Measurements from ENCODE around the gene AIMP1.
"Not testable (repeated sequence)": the region's sequence is repeated elsewhere in the genome, so short reads cannot be mapped to it uniquely, and the experiment has no call there.

The AIMP1 gene

GRCh38 chr4:106318511-106318910 lies 2.2 kb downstream of the AIMP1 start:
- H4K20me1 ChIP-seq (ENCODE audit: insufficient read depth, low read length), result no peaks in the 10 kb centered on the region
- TF ChIP-seq, protein P1, sequence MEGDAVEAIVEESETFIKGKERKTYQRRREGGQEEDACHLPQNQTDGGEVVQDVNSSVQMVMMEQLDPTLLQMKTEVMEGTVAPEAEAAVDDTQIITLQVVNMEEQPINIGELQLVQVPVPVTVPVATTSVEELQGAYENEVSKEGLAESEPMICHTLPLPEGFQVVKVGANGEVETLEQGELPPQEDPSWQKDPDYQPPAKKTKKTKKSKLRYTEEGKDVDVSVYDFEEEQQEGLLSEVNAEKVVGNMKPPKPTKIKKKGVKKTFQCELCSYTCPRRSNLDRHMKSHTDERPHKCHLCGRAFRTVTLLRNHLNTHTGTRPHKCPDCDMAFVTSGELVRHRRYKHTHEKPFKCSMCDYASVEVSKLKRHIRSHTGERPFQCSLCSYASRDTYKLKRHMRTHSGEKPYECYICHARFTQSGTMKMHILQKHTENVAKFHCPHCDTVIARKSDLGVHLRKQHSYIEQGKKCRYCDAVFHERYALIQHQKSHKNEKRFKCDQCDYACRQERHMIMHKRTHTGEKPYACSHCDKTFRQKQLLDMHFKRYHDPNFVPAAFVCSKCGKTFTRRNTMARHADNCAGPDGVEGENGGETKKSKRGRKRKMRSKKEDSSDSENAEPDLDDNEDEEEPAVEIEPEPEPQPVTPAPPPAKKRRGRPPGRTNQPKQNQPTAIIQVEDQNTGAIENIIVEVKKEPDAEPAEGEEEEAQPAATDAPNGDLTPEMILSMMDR (IDR thresholded peaks at IDR 0.05; ENCODE audit: borderline replicate concordance, extremely low read depth, low read length, poor library complexity, severe bottlenecking), result no peak
- TF ChIP-seq EZH2 (IDR thresholded peaks at IDR 0.05; ENCODE audit: borderline replicate concordance, low read depth, low read length, severe bottlenecking), result no peak
- H3K27ac ChIP-seq (ENCODE audit: low read length), result no peak overlapping the region
- H3K9ac ChIP-seq (ENCODE audit: low read depth, low read length), result 0 out of 2 replicates have a peak overlapping the region, but pooled peaks have one; percentile 1
- no peak for DNase-seq
- H2AFZ ChIP-seq (ENCODE audit: low read depth, low read length), result no peak overlapping the region
- H3K9me3 ChIP-seq (ENCODE audit: insufficient read depth, low read length, severe bottlenecking), result no peaks in the 10 kb centered on the region
- H3K79me2 ChIP-seq (ENCODE audit: insufficient read depth, low read length), result peaks cover 87% of the 10 kb centered on the region
- no peaks in the 10 kb centered on the region for H3K27me3 ChIP-seq (ENCODE audit: insufficient read depth, low read length, poor library complexity)
- H3K4me1 ChIP-seq (ENCODE audit: insufficient read depth, low read length), result peaks cover 38% of the 10 kb centered on the region
- peak overlapping the region; percentile 91; the same call in 1 of the 2 replicates for H3K4me2 ChIP-seq (ENCODE audit: insufficient read depth, low read length)
- ATAC-seq (ENCODE audit: insufficient read depth, low read depth), result no peak
- H3K36me3 ChIP-seq (ENCODE audit: insufficient read depth, low read length), result peaks cover 7% of the 10 kb centered on the region
- peak overlapping the region in 1 of 2 experiments; percentile 97; a peak in 1 of 4 replicates for H3K4me3 ChIP-seq (ENCODE audit: low read depth in 1 of 2, low read length in 2 of 2)

GRCh38 chr4:106320235-106320634 lies 3.9 kb downstream of the AIMP1 start:
- peaks cover 23% of the 10 kb centered on the region for H3K4me1 ChIP-seq (ENCODE audit: insufficient read depth, low read length)
- no peak overlapping the region for H2AFZ ChIP-seq (ENCODE audit: low read depth, low read length)
- H3K9me3 ChIP-seq (ENCODE audit: insufficient read depth, low read length, severe bottlenecking), result no peaks in the 10 kb centered on the region
- no peaks in the 10 kb centered on the region for H3K27me3 ChIP-seq (ENCODE audit: insufficient read depth, low read length, poor library complexity)
- H3K36me3 ChIP-seq (ENCODE audit: insufficient read depth, low read length), result peaks cover 12% of the 10 kb centered on the region
- no peak for ATAC-seq (ENCODE audit: insufficient read depth, low read depth)
- TF ChIP-seq EZH2 (IDR thresholded peaks at IDR 0.05; ENCODE audit: borderline replicate concordance, low read depth, low read length, severe bottlenecking), result no peak
- TF ChIP-seq, protein P1 (IDR thresholded peaks at IDR 0.05; ENCODE audit: borderline replicate concordance, extremely low read depth, low read length, poor library complexity, severe bottlenecking), result no peak
- H3K79me2 ChIP-seq (ENCODE audit: insufficient read depth, low read length), result peaks cover 83% of the 10 kb centered on the region
- no peak overlapping the region for H3K27ac ChIP-seq (ENCODE audit: low read length)
- H3K4me3 ChIP-seq (ENCODE audit: low read depth in 1 of 2, low read length in 2 of 2), result no peak overlapping the region
- no peak overlapping the region for H3K9ac ChIP-seq (ENCODE audit: low read depth, low read length)
- no peak overlapping the region for H3K4me2 ChIP-seq (ENCODE audit: insufficient read depth, low read length)
- DNase-seq, result no peak
- no peaks in the 10 kb centered on the region for H4K20me1 ChIP-seq (ENCODE audit: insufficient read depth, low read length)

- H3K36me3 ChIP-seq (ENCODE audit: insufficient read depth, low read length), result peaks cover 21% of the 10 kb centered on the region
- peaks cover 23% of the 10 kb centered on the region for H3K4me1 ChIP-seq (ENCODE audit: insufficient read depth, low read length)
- H3K9me3 ChIP-seq (ENCODE audit: insufficient read depth, low read length, severe bottlenecking); H3K4me2 ChIP-seq (ENCODE audit: insufficient read depth, low read length); H3K9ac ChIP-seq (ENCODE audit: low read depth, low read length); DNase-seq; ATAC-seq (ENCODE audit: insufficient read depth, low read depth); H3K27me3 ChIP-seq (ENCODE audit: insufficient read depth, low read length, poor library complexity); H3K27ac ChIP-seq (ENCODE audit: low read length); H2AFZ ChIP-seq (ENCODE audit: low read depth, low read length); H4K20me1 ChIP-seq (ENCODE audit: insufficient read depth, low read length); H3K4me3 ChIP-seq (ENCODE audit: low read depth in 1 of 2, low read length in 2 of 2): not testable (repeated sequence)
- H3K79me2 ChIP-seq (ENCODE audit: insufficient read depth, low read length), result peaks cover 73% of the 10 kb centered on the region
These were observed 4.8 kb downstream of the AIMP1 start for GRCh38 chr4:106321168-106321567.

GRCh38 chr4:106321814-106322213 lies 5.5 kb downstream of the AIMP1 start:
- H2AFZ ChIP-seq (ENCODE audit: low read depth, low read length); H3K27me3 ChIP-seq (ENCODE audit: insufficient read depth, low read length, poor library complexity); H4K20me1 ChIP-seq (ENCODE audit: insufficient read depth, low read length); H3K27ac ChIP-seq (ENCODE audit: low read length); H3K9ac ChIP-seq (ENCODE audit: low read depth, low read length); H3K4me2 ChIP-seq (ENCODE audit: insufficient read depth, low read length); ATAC-seq (ENCODE audit: insufficient read depth, low read depth); H3K4me3 ChIP-seq (ENCODE audit: low read depth in 1 of 2, low read length in 2 of 2); H3K9me3 ChIP-seq (ENCODE audit: insufficient read depth, low read length, severe bottlenecking); DNase-seq: not testable (repeated sequence)
- peaks cover 23% of the 10 kb centered on the region for H3K4me1 ChIP-seq (ENCODE audit: insufficient read depth, low read length)
- peaks cover 26% of the 10 kb centered on the region for H3K36me3 ChIP-seq (ENCODE audit: insufficient read depth, low read length)
- peaks cover 67% of the 10 kb centered on the region for H3K79me2 ChIP-seq (ENCODE audit: insufficient read depth, low read length)
